Skin epidermis (tissue), 12 donors: Measurements from ENCODE around the gene LRRC72.
"Not testable (repeated sequence)": the region's sequence is repeated elsewhere in the genome, so short reads cannot be mapped to it uniquely, and the experiment has no call there.

Source experiments
- H3K27ac ChIP-seq, 21 experiments: fragments of 200-600 bp; sonication (generic) in 11 of 21; one replicate each; pipeline ENCODE4 v1.5.0; 2020; ENCODE audit warnings: mild to moderate bottlenecking in 3 of 21, inconsistent platforms in 2 of 21, moderate library complexity in 2 of 21
- H3K4me3 ChIP-seq, 7 experiments: fragments of 200-600 bp; sonication (generic) in 2 of 7; one replicate each; pipeline ENCODE4 v1.5.0; 2020; ENCODE audit warnings: inconsistent platforms in 2 of 7, mild to moderate bottlenecking in 2 of 7, moderate library complexity in 1 of 7

LRRC72 gene

GRCh38 chr7:16519985-16520384 lies 6.6 kb upstream of the LRRC72 start:
- H3K4me3 ChIP-seq, H3K27ac ChIP-seq: not testable (repeated sequence)

GRCh38 chr7:16524332-16524731 lies 2.3 kb upstream of the LRRC72 start:
- Histone ChIP-seq H3K4me3 (no peak overlapping the region), H3K27ac (no peak overlapping the region)

GRCh38 chr7:16528520-16528919 lies 1.9 kb downstream of the LRRC72 start:
- no peak overlapping the region for H3K4me3 ChIP-seq
- H3K27ac ChIP-seq = no peak overlapping the region

- Histone ChIP-seq H3K4me3 (no peak overlapping the region), H3K27ac (no peak overlapping the region)
Observed at GRCh38 chr7:16529697-16530096, 3.1 kb downstream of the LRRC72 start.

- no peak overlapping the region for H3K4me3 ChIP-seq
- no peak overlapping the region for H3K27ac ChIP-seq
Observed at GRCh38 chr7:16531707-16532106, 5.1 kb downstream of the LRRC72 start.

GRCh38 chr7:16532272-16532671 lies 5.6 kb downstream of the LRRC72 start:
- Histone ChIP-seq H3K4me3 (no peak overlapping the region), H3K27ac (no peak overlapping the region)

GRCh38 chr7:16535500-16535899 lies 8.9 kb downstream of the LRRC72 start:
- Histone ChIP-seq H3K27ac (no peak overlapping the region), H3K4me3 (no peak overlapping the region)

GRCh38 chr7:16540559-16540958 lies 13.9 kb downstream of the LRRC72 start:
- H3K27ac ChIP-seq, H3K4me3 ChIP-seq: not testable (repeated sequence)

- Histone ChIP-seq H3K4me3 (no peak overlapping the region), H3K27ac (no peak overlapping the region)
Observed at GRCh38 chr7:16542401-16542800, 15.8 kb downstream of the LRRC72 start.

GRCh38 chr7:16543456-16543855 lies 16.8 kb downstream of the LRRC72 start:
- Histone ChIP-seq H3K27ac (no peak overlapping the region), H3K4me3 (no peak overlapping the region)

GRCh38 chr7:16546921-16547505 lies 20.4 kb downstream of the LRRC72 start:
- no peak overlapping the region for H3K4me3 ChIP-seq
- H3K27ac ChIP-seq = no peak overlapping the region

GRCh38 chr7:16548428-16548827 lies 21.8 kb downstream of the LRRC72 start:
- Histone ChIP-seq H3K27ac (no peak overlapping the region), H3K4me3 (no peak overlapping the region)

- H3K4me3 ChIP-seq = no peak overlapping the region
- no peak overlapping the region for H3K27ac ChIP-seq
Observed at GRCh38 chr7:16550671-16551070, 24.0 kb downstream of the LRRC72 start.

- Histone ChIP-seq H3K4me3 (no peak overlapping the region), H3K27ac (no peak overlapping the region)
Observed at GRCh38 chr7:16554518-16555236, 28.1 kb downstream of the LRRC72 start.

- no peak overlapping the region for H3K4me3 ChIP-seq
- no peak overlapping the region for H3K27ac ChIP-seq
Observed at GRCh38 chr7:16556359-16556758, 29.7 kb downstream of the LRRC72 start.

- no peak overlapping the region for H3K4me3 ChIP-seq
- H3K27ac ChIP-seq = no peak overlapping the region
Observed at GRCh38 chr7:16558761-16559302, 32.2 kb downstream of the LRRC72 start.

GRCh38 chr7:16559497-16560179 lies 33.0 kb downstream of the LRRC72 start:
- no peak overlapping the region for H3K4me3 ChIP-seq
- H3K27ac ChIP-seq = no peak overlapping the region

- Histone ChIP-seq H3K4me3 (no peak overlapping the region), H3K27ac (no peak overlapping the region)
Observed at GRCh38 chr7:16561943-16562342, 35.3 kb downstream of the LRRC72 start.

GRCh38 chr7:16562456-16563220 lies 36.0 kb downstream of the LRRC72 start:
- H3K4me3 ChIP-seq = no peak overlapping the region
- no peak overlapping the region for H3K27ac ChIP-seq
